ENCODE results near the gene ACACA.

ACACA gene

GRCh38 chr17:37310940-37311339, 95.7 kb downstream of the ACACA start:
- peaks cover 43% of the 10 kb centered on the region for H3K36me3 ChIP-seq (ENCODE audit: control insufficient read depth, low read length)
- no peaks in the 10 kb centered on the region for H3F3A ChIP-seq (ENCODE audit: control insufficient read depth, insufficient read depth)
- peaks cover 60% of the 10 kb centered on the region for H3K79me2 ChIP-seq (ENCODE audit: control insufficient read depth, low read length)
- TF ChIP-seq CTCF (IDR thresholded peaks at IDR 0.05; ENCODE audit: low read depth, low read length, poor library complexity, severe bottlenecking) (no peak), EZH2phosphoT487 (IDR thresholded peaks at IDR 0.05; ENCODE audit: borderline replicate concordance, low read length) (no peak)
- no peaks in the 10 kb centered on the region for H3K27me3 ChIP-seq (ENCODE audit: control insufficient read depth, low read length)
- H3K27ac ChIP-seq (ENCODE audit: low read depth, low read length), result no peak overlapping the region
- no peaks in the 10 kb centered on the region for H3K9me2 ChIP-seq (replicated peaks; ENCODE audit: control insufficient read depth, low read length)
- no peak overlapping the region for H3K4me3 ChIP-seq (ENCODE audit: low read length)
- H3K9me3 ChIP-seq (ENCODE audit: control insufficient read depth, insufficient read depth, low read length), result no peaks in the 10 kb centered on the region
- no peaks in the 10 kb centered on the region for H4K20me1 ChIP-seq (ENCODE audit: control insufficient read depth, insufficient read depth, low read depth, low read length)
- no peak overlapping the region for H3K4me2 ChIP-seq (ENCODE audit: low read length)
- H3K4me1 ChIP-seq (ENCODE audit: control insufficient read depth, low read length), result no peaks in the 10 kb centered on the region

- Histone ChIP-seq H3K79me2 (ENCODE audit: control insufficient read depth, low read length) (peaks cover 51% of the 10 kb centered on the region), H3K9me3 (ENCODE audit: control insufficient read depth, insufficient read depth, low read length) (no peaks in the 10 kb centered on the region), H3K4me3 (ENCODE audit: low read length) (no peak overlapping the region), H3K4me2 (ENCODE audit: low read length) (no peak overlapping the region), H3K27ac (ENCODE audit: low read depth, low read length) (no peak overlapping the region), H3K9me2 (replicated peaks; ENCODE audit: control insufficient read depth, low read length) (no peaks in the 10 kb centered on the region), H3K4me1 (ENCODE audit: control insufficient read depth, low read length) (no peaks in the 10 kb centered on the region), H3F3A (ENCODE audit: control insufficient read depth, insufficient read depth) (no peaks in the 10 kb centered on the region), H3K36me3 (ENCODE audit: control insufficient read depth, low read length) (peaks cover 41% of the 10 kb centered on the region), H4K20me1 (ENCODE audit: control insufficient read depth, insufficient read depth, low read depth, low read length) (0 out of 2 replicates have a peak, but pooled peaks cover 3% of the 10 kb centered on the region), H3K27me3 (ENCODE audit: control insufficient read depth, low read length) (no peaks in the 10 kb centered on the region)
- TF ChIP-seq EZH2phosphoT487 (IDR thresholded peaks at IDR 0.05; ENCODE audit: borderline replicate concordance, low read length) (no peak), CTCF (IDR thresholded peaks at IDR 0.05; ENCODE audit: low read depth, low read length, poor library complexity, severe bottlenecking) (no peak)
Observed at GRCh38 chr17:37309051-37309450, 97.6 kb downstream of the ACACA start.

GRCh38 chr17:37305406-37305905, 101.2 kb downstream of the ACACA start:
- TF ChIP-seq EZH2phosphoT487 (IDR thresholded peaks at IDR 0.05; ENCODE audit: borderline replicate concordance, low read length), result no peak
- TF ChIP-seq CTCF (IDR thresholded peaks at IDR 0.05; ENCODE audit: low read depth, low read length, poor library complexity, severe bottlenecking), result no peak
- no peaks in the 10 kb centered on the region for H3K27me3 ChIP-seq (ENCODE audit: control insufficient read depth, low read length)

More at GRCh38 chr17:37305406-37305905, 101.2 kb downstream of the ACACA start:
- Histone ChIP-seq H3K9me2 (replicated peaks; ENCODE audit: control insufficient read depth, low read length) (no peaks in the 10 kb centered on the region), H3K36me3 (ENCODE audit: control insufficient read depth, low read length) (peaks cover 34% of the 10 kb centered on the region), H3K9me3 (ENCODE audit: control insufficient read depth, insufficient read depth, low read length) (no peaks in the 10 kb centered on the region), H3K4me3 (ENCODE audit: low read length) (no peak overlapping the region), H3F3A (ENCODE audit: control insufficient read depth, insufficient read depth) (no peaks in the 10 kb centered on the region), H3K4me1 (ENCODE audit: control insufficient read depth, low read length) (no peaks in the 10 kb centered on the region; the same call in 1 of the 2 replicates), H3K79me2 (ENCODE audit: control insufficient read depth, low read length) (peaks cover 43% of the 10 kb centered on the region), H4K20me1 (ENCODE audit: control insufficient read depth, insufficient read depth, low read depth, low read length) (0 out of 2 replicates have a peak, but pooled peaks cover 6% of the 10 kb centered on the region), H3K4me2 (ENCODE audit: low read length) (no peak overlapping the region), H3K27ac (ENCODE audit: low read depth, low read length) (no peak overlapping the region)

Measured in DOHH2 (cell line).